DMS 273 treated with DMSO at 0.1 percent for 48 hours (cell line): Measurements from ENCODE around the gene MSLN.
"Not testable (repeated sequence)": the region's sequence is repeated elsewhere in the genome, so short reads cannot be mapped to it uniquely, and the experiment has no call there.

Experiments
- DNase-seq: peaks from one replicate; lab custom pipeline; 2025; lab: John Stamatoyannopoulos, UW

Gene MSLN

GRCh38 chr16:760065-760464 lies 469 bp upstream of the MSLN start:
- no peak for DNase-seq

DNA sequence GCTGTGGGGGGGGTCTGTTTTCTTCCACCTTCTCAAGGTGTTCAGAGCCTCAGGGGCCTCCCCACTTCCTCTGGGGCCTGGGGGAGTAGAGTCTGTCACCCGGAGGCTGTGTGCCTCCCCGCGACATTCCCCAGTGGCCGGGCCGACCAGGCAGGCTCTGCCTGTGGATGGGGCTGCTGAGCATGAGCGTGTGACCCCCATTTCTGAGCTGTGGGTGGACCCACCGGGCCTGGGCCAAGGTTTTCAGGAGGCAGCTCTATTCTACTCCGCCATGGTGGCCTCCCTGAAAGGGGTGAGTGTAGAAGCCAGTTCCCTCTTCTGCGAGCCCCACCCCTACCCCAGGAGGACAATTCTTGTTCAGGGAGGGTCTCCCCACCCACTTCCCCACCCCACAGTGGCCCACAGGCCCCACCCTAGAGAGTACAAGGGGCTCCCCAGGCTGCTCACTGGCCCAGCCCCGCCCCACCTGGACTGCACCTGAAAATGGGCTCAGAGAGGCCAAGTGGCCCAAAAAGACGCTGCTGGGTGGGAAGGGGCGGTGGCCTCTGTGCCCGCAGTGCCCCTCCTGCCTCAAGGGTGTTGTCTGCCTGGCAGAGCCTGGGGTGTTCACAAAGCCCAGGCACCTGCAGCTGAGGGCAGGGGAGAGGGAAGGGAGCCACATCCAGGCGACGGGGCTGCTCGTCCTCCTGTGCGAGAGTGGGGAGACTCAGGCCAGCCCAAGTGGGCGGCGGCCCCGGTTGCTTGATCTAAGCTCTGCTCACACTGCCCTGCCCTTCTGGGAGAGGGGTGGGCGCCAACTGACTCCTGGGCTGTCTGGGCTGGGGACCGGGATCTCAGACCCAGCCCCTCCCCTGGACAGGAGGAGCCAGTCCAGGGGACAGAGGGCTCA lies 1.3 kb downstream of the MSLN start:
- no peak for DNase-seq

GRCh38 chr16:762595-763268 lies 2.2 kb downstream of the MSLN start:
- no peak for DNase-seq

DNA sequence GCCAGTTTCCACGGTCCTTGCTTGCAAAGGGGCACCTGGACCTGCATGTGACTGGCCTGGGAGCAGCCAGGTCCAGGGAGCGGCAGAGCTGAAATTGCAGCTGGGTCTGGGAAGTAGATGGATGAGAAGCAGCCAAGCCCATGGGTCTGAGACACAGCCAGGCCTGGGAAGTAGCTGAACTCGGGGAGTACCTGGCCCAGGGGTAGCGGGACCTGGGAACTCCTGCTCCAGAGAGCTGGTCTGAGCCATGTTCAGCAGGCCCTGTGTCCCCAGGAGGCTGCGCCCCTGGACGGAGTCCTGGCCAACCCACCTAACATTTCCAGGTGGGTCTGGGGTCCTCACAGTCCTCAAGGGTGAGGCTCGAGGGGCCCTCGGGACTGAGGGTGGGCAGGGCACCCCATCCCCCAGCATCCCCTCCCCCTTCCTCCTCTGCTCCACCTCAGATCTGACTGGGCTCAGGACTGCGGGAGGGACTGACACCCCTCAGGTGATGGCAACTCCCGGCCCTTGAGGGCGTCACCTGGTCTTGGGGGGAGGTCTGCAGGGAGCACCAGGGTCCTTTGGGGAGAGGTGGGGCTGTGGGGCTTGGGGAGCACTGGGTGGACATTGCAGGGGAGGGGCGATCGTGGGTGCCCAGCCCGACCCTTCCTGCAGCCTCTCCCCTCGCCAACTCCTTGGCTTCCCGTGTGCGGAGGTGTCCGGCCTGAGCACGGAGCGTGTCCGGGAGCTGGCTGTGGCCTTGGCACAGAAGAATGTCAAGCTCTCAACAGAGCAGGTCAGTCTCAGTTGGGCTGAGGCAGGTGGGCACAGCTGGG lies 3.0 kb downstream of the MSLN start:
- DNase-seq = no peak

DNA sequence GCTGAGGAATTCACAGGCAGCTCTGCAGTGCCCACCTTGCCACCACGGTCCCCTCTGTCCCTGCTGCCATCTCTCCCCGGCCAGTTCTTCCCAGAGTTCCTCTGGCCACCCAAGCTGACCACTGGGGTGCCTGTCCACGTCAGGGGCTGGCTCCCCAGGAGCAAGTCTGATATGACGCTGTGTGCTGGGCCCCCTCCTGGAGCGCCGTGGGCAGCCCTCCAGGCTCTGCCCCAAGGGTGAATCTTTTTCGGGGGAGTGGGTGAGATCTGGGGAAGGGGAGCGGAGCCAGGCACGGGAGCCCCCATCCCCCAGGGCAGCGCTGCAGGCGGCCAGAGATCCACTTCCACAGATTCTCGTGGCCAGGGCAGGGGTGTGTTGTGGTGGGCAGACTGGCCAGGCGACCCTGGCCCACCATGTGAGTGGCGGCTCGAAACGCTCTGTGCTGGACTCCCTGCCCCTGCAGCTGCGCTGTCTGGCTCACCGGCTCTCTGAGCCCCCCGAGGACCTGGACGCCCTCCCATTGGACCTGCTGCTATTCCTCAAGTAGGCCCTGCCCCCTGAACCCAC lies 3.7 kb downstream of the MSLN start:
- no peak for DNase-seq

- DNase-seq = no peak
Measured at GRCh38 chr16:764848-765487, 4.4 kb downstream of the MSLN start.

- no peak for DNase-seq
Measured at GRCh38 chr16:765488-765865, 4.9 kb downstream of the MSLN start.

- no peak for DNase-seq
Measured at GRCh38 chr16:766008-766819, 5.7 kb downstream of the MSLN start.

GRCh38 chr16:766820-767640 lies 6.5 kb downstream of the MSLN start:
- no peak for DNase-seq

GRCh38 chr16:767743-768235 lies 7.3 kb downstream of the MSLN start:
- DNase-seq = no peak

DNA sequence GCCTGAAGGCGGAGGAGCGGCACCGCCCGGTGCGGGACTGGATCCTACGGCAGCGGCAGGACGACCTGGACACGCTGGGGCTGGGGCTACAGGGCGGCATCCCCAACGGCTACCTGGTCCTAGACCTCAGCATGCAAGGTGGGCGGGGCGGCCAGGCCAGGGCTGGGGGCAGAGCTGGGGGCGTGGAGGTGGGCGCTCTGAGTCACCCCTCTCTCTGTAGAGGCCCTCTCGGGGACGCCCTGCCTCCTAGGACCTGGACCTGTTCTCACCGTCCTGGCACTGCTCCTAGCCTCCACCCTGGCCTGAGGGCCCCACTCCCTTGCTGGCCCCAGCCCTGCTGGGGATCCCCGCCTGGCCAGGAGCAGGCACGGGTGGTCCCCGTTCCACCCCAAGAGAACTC lies 7.9 kb downstream of the MSLN start:
- no peak for DNase-seq

GRCh38 chr16:769184-769784 lies 8.8 kb downstream of the MSLN start:
- no peak for DNase-seq

DNA sequence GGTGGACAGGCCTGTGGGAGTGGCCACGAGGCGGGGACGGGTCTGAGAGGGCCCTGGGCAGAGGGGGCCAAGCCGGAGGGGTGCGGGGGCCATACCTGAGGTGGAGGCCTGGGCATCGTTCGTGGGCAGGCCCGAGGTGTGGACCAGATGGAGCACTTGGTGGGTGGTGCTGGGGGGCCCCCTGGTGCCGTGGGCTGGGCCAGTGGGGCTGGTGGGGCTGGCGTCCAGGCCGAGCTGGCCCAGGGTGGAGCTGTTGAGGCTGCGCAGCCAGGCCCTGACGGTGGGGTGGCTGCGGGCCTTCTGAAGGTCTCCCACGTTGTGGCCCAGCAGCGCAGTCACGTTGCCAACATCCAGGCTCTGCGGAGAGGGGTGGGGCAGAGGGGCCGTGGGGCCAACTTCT lies 9.4 kb downstream of the MSLN start:
- no peak for DNase-seq

- no peak for DNase-seq
Measured at GRCh38 chr16:770411-770810, 9.9 kb downstream of the MSLN start.

GRCh38 chr16:772959-773358 lies 12.4 kb downstream of the MSLN start:
- DNase-seq = no peak

DNA sequence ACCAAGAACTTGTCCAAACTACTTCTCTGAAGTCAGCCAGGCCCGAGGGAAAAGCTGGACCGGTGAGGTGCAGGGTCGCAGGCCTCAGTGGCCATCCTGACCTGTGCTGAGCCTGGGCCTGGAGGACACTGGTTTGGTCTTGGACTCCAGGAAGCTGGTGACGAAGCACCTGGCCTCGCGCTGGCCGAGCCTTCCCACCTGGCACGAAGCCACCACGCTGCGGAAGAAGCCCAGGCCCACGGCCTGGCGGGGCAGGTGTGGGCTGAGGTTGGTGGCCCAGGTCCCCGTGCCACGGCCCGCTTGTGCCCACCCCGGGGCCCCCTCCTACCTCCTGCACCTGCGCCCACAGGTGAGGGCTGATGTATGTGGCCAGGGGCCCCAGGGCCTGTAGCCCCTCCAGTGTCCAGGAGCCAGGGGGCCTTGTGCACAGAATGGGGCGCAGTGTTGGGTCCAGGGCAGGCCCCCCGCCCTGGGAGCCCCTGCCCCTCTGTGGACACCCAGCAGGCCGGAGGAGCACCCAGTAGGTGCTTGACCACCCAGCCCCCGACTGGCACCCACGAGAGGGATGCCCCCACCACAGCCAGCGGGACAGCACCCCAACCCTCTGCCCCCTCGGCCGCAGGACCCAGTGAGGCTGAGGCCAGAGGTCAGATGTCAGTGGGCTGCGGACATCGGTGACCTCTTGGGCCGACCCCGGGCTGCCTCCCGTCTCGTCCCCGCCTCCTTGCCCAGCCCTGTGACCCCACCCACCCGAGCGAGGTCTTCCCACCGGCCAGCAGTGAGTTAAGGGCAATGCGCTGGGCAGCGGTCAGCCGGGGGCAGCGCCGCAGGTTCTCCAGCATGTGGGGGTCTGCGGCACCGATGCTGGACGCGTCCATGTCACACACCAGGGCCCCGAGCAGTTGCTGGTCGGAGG lies 13.8 kb downstream of the MSLN start:
- DNase-seq = no peak

GRCh38 chr16:775236-775796 lies 14.8 kb downstream of the MSLN start:
- DNase-seq = no peak

DNA sequence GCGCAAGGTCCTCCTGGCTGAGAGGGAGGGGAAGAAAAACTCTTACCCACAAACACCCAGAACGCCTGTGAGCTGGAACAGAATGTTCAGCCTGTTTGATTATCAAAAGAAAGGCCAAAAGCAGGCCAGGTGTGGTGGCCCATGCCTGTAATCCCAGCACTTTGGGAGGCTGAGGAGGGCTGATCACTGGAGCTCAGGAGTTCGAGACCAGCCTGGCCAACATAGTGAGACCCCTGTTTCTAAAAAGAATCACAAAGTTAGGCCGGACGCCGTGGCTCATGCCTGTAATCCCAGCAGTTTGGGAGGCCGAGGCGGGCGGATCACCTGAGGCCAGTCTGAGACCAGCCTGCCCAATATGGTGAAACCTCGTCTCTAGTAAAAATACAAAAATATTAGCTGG lies 15.8 kb downstream of the MSLN start:
- DNase-seq = not testable (repeated sequence)
